HG02973 (cell line): ENCODE data around the gene ZNF629.
A peak's percentile ranks its signal among the peaks of the same experiment; 100 is the strongest.
"Not testable (repeated sequence)": the region's sequence is repeated elsewhere in the genome, so short reads cannot be mapped to it uniquely, and the experiment has no call there.

Experiments
- ATAC-seq: cut with Tn5 transposase; IDR thresholded peaks from one replicate; pipeline ENCODE4 v1.9.1; 2021; ENCODE audit warnings: moderate library complexity; ENCODE audit not compliant: unreplicated experiment

ZNF629 gene

GRCh38 chr16:30786936-30787612 lies at the start of gene ZNF629:
Gene ZNF629, minus strand, starts transcription at chr16:30787205. Its CDS starts 2,723 bp downstream, at chr16:30784482.
- ATAC-seq = no peak

GRCh38 chr16:30834130-30834740 lies 47.2 kb upstream of the ZNF629 start:
- ATAC-seq = no peak

GRCh38 chr16:30830072-30830417 lies 43.0 kb upstream of the ZNF629 start:
- ATAC-seq = no peak

GRCh38 chr16:30829130-30830071 lies 42.4 kb upstream of the ZNF629 start:
- ATAC-seq = no peak

GRCh38 chr16:30821891-30822290 lies 34.9 kb upstream of the ZNF629 start:
- ATAC-seq = no peak

DNA sequence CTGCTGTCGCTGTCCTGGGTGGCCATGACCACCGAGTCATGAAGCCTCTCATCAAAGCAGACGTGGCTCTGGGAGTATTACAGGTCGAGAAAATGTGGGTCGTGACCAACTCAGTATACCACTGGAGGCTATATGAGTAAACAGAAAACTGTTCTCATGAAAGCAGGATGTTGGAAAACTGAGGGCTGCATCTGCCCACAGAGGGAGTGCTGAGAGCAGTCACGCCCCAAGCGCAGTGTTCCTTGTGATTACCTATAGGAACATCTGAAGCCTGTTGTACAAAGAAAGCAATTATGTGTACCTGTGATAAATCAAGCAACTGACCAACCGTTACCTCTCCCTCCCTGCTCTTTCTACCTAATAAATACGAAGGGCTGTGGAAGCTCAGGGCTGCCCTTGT lies 34.4 kb upstream of the ZNF629 start:
- ATAC-seq = not testable (repeated sequence)

DNA sequence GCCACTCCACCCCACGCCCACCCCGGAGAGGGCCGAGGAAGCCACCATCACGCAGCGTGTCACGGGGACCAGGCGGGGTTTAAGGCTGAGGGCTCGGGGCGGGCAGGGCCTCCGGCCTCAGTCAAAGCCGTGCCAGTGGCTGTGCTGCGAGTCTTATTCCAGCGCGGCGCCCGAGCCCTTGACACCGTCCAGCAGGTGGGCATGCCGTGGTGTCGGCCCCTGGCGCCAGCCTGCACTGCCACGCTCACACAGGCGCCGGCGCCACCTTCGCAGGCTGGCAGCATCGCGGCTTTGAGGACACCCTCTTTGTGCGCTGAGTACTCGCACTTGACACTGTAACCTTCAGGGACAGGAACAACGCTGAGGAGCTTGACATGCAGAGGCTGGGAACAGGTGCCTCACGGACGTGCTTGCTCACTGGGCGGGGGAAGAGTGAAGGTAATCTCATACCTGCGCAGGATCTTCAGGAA lies 34.0 kb upstream of the ZNF629 start:
- ATAC-seq = no peak

GRCh38 chr16:30816769-30817168 lies 29.8 kb upstream of the ZNF629 start:
- no peak for ATAC-seq

DNA sequence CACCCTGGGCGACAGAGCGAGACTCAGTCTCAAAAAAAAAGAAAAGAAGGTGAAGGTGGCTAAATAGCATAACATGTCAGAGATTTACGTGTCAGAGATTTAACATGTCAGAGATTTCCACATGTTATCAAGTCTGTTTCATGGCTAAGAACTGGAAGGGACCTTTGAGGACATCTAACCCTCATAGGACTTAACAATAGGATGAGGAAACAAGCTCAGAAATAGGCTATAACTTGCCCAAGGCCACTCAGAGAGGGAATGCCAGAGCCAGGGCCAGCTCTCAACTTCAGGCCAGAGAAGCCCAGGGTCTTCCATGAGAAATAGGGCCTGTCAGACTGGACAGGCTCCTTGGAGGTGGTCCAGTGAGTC lies 26.8 kb upstream of the ZNF629 start:
- peak; percentile 15 for ATAC-seq

DNA sequence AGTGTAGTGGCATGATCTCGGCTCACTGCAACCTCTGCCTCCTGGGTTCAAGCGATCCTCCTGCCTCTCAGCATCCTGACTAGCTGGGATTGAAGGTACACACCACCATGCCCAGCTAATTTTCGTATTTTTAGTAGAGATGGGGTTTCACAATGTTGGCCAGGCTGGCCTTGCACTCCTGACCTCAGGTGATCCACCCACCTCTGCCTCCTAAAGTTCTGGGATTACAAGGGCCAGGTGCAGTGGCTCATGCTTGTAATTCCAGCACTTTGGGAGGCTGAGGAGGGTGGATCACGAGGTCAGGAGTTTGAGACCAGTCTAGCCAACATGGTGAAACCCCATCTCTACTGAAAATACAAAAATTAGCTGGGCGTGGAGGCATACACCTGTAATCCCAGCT lies 22.7 kb upstream of the ZNF629 start:
- ATAC-seq = not testable (repeated sequence)

- ATAC-seq = not testable (repeated sequence)
These were observed 22.0 kb upstream of the ZNF629 start for GRCh38 chr16:30808890-30809426.

DNA sequence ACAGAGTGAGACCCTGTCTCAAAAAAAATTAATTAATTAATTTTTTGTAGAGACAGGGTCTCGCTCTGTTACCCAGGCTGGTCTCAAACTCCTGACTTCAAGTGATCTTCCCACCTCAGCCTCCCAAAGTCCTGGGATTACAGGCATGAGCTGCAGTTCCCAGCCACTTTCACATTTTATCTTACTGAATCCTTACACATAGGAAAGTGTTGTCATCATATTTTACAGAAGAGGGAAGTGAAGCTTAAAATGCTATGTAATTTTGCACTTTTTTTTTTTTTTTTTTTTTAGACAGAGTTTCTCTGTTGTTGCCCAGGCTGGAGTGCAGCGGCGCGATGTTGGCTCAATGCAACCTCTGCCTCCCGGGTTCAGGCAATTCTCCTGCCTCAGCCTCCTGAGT lies 21.1 kb upstream of the ZNF629 start:
- ATAC-seq = no peak

GRCh38 chr16:30805370-30806169 lies 18.6 kb upstream of the ZNF629 start:
- peak; percentile 55 for ATAC-seq

DNA sequence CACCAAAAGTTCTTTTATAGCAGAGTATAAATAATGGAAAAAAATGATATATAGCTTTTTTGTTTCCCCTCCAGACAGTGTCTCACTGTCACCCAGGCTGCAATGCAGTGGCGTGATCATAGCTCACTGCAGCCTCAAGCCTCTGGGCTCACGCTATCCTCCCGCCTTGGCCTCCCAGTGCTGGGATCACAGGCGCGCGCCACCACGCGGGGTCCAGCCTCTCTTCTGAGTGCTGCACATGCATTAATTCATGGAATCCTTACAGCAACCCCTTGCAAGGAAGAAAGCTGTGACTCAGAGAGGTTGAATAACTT lies 18.0 kb upstream of the ZNF629 start:
- no peak for ATAC-seq

GRCh38 chr16:30802936-30803335 lies 15.9 kb upstream of the ZNF629 start:
- no peak for ATAC-seq

GRCh38 chr16:30797670-30798309 lies 10.8 kb upstream of the ZNF629 start:
- no peak for ATAC-seq

GRCh38 chr16:30794634-30795033 lies 7.6 kb upstream of the ZNF629 start:
- no peak for ATAC-seq

- no peak for ATAC-seq
These were observed 6.6 kb upstream of the ZNF629 start for GRCh38 chr16:30793508-30794069.

DNA sequence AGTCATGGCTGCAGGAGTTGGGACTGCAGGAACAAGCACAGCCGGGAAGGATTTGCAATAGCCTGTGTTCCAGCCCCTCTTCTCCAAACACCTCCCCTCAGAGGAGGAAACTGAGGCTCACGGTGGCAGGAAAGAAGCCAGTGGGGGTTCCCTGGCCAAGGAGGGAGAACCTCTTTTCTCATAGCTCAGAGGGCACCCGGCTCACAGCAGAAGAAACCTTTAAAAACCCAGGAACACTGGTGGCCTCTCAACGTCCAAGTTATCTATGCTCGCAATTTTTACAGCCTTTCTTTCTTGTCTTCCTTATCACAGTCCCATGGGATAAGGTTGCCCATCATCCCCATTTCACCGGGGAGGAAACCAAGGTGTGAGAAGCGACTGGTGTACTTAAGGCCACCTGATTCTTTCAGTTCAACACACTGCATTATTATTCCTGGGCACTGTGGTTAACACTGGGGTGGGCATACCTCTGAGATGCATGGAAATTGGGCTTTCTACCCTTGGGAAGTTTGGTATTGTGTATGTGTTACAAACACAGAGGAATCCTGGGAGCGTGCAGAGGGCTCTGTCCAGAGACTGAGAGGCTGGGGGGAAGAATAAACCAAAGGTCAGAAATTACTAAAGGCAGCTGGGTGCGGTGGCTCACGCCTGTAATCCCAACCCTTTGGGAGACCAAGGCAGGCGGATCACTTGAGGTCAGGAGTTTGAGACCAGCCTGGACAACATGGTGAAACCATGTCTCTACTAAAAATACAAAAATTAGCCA lies 791 bp upstream of the ZNF629 start:
- no peak for ATAC-seq
